Brain pericyte (primary cell): Measurements from ENCODE around the gene CCDC83.
"Not testable (repeated sequence)": the region's sequence is repeated elsewhere in the genome, so short reads cannot be mapped to it uniquely, and the experiment has no call there.

Experiments used
- DNase-seq: peaks from one replicate; pipeline ENCODE4 v3.0.0-alpha.2; 2012; ENCODE audit warnings: low read depth, low spot score

Gene CCDC83

GRCh38 chr11:85886089-85887056 is 31.2 kb downstream of the CCDC83 start:
- no peak for DNase-seq

GRCh38 chr11:85889108-85889507 is 33.9 kb downstream of the CCDC83 start:
- no peak for DNase-seq

GRCh38 chr11:85889676-85890579 is 34.7 kb downstream of the CCDC83 start:
- no peak for DNase-seq

- DNase-seq = no peak
These were observed 38.2 kb downstream of the CCDC83 start for GRCh38 chr11:85893395-85893794.

GRCh38 chr11:85896876-85897275 is 41.7 kb downstream of the CCDC83 start:
- DNase-seq = no peak

GRCh38 chr11:85898456-85898855 is 43.3 kb downstream of the CCDC83 start:
- DNase-seq = no peak

- DNase-seq = no peak
These were observed 47.2 kb downstream of the CCDC83 start for GRCh38 chr11:85902353-85902752.

- DNase-seq = no peak
These were observed 48.2 kb downstream of the CCDC83 start for GRCh38 chr11:85903406-85903805.

GRCh38 chr11:85903811-85904210 is 48.6 kb downstream of the CCDC83 start:
- DNase-seq = no peak

- no peak for DNase-seq
These were observed 57.2 kb downstream of the CCDC83 start for GRCh38 chr11:85912414-85912813.

GRCh38 chr11:85913513-85913912 is 58.3 kb downstream of the CCDC83 start:
- no peak for DNase-seq

GRCh38 chr11:85914425-85914824 is 59.2 kb downstream of the CCDC83 start:
- DNase-seq = no peak

GRCh38 chr11:85918910-85919794 is 64.0 kb downstream of the CCDC83 start:
- DNase-seq = no peak

- DNase-seq = no peak
These were observed 67.2 kb downstream of the CCDC83 start for GRCh38 chr11:85922367-85922766.

- DNase-seq = no peak
These were observed 68.3 kb downstream of the CCDC83 start for GRCh38 chr11:85923455-85923854.

GRCh38 chr11:85926653-85927214 is 71.6 kb downstream of the CCDC83 start:
- not testable (repeated sequence) for DNase-seq

- DNase-seq = no peak
These were observed 75.7 kb downstream of the CCDC83 start for GRCh38 chr11:85930879-85931366.

- DNase-seq = no peak
These were observed 79.5 kb downstream of the CCDC83 start for GRCh38 chr11:85934596-85935169.

- DNase-seq = no peak
These were observed 80.6 kb downstream of the CCDC83 start for GRCh38 chr11:85935751-85936150.

GRCh38 chr11:85937835-85938234 is 82.7 kb downstream of the CCDC83 start:
- no peak for DNase-seq
